CD4-positive, alpha-beta T cell (primary cell): Measurements from ENCODE around the gene ATG12. TPM values are rescaled to one million over a fixed set of nuclear protein-coding genes. Genes with fewer than 3 reads are reported as not detected.
"Not testable (repeated sequence)": the region's sequence is repeated elsewhere in the genome, so short reads cannot be mapped to it uniquely, and the experiment has no call there.

Experiments
- ATAC-seq: fragments of 200-7000 bp; cut with Tn5 transposase; one replicate; pipeline ENCODE4 v1.10.0; 2022; ENCODE audit warnings: mild to moderate bottlenecking; ENCODE audit not compliant: poor library complexity
- CTCF ChIA-PET: fragments of 350-600 bp; sonication (Branson Sonifier 250); formaldehyde crosslinking; loops from one replicate; lab custom pipeline; 2021; ENCODE audit warnings: antibody characterized with exemption, inconsistent platforms; lab: Charles Lee
- POLR2A ChIA-PET: fragments of 350-600 bp; sonication (Branson Sonifier 250); formaldehyde crosslinking; loops from one replicate; lab custom pipeline; 2021; ENCODE audit warnings: antibody characterized with exemption, inconsistent platforms; lab: Charles Lee
- DNase-seq, 14 experiments: peaks; one replicate each; pipeline ENCODE4 v3.0.0-alpha.2; 2013 to 2020; ENCODE audit warnings: mixed read lengths in 2 of 14
- H3K27ac ChIP-seq, 2 donors: one replicate each; pipeline versions ENCODE4 v1.5.1 to v1.7.0; 2013; ENCODE audit warnings: low read length in 2 of 2, low read depth in 1 of 2, mild to moderate bottlenecking in 1 of 2
- H3K27me3 ChIP-seq, 2 experiments: 1 replicate in 1 of 2; 2 replicates in 1 of 2; pipeline versions ENCODE4 v1.6.1 to v1.7.0; 2013; ENCODE audit warnings: low read length in 2 of 2, control low read depth in 1 of 2, mild to moderate bottlenecking in 1 of 2, moderate library complexity in 1 of 2; ENCODE audit not compliant: insufficient read depth in 2 of 2, control insufficient read depth in 1 of 2
- H3K36me3 ChIP-seq: one replicate; pipeline ENCODE4 v1.6.1; 2013; ENCODE audit warnings: low read length, control low read depth; ENCODE audit not compliant: insufficient read depth
- H3K4me1 ChIP-seq: one replicate; pipeline ENCODE4 v1.6.1; 2013; ENCODE audit warnings: low read length, control low read depth; ENCODE audit not compliant: insufficient read depth
- H3K4me3 ChIP-seq: one replicate; pipeline ENCODE4 v1.5.1; 2013; ENCODE audit warnings: mild to moderate bottlenecking, low read length, moderate library complexity
- H3K9me3 ChIP-seq, 2 experiments: 1 replicate in 1 of 2; 2 replicates in 1 of 2; pipeline versions ENCODE4 v1.6.1 to v1.7.0; 2013; ENCODE audit warnings: low read length in 2 of 2, mild to moderate bottlenecking in 2 of 2, control low read depth in 1 of 2, moderate library complexity in 1 of 2; ENCODE audit not compliant: control insufficient read depth in 1 of 2, insufficient read depth in 1 of 2
- H3K27ac Mint-ChIP-seq: one replicate; pipeline ENCODE4 v1.8.0; 2020; ENCODE audit warnings: mixed read lengths
- H3K27me3 Mint-ChIP-seq: one replicate; pipeline ENCODE4 v1.8.0; 2021; ENCODE audit warnings: mixed read lengths
- H3K36me3 Mint-ChIP-seq: one replicate; pipeline ENCODE4 v1.8.0; 2021; ENCODE audit warnings: low read depth, mixed read lengths
- H3K4me1 Mint-ChIP-seq: one replicate; pipeline ENCODE4 v1.8.0; 2021; ENCODE audit warnings: low read depth, mixed read lengths
- H3K4me3 Mint-ChIP-seq: one replicate; pipeline ENCODE4 v1.8.0; 2020; ENCODE audit warnings: mild to moderate bottlenecking, mixed read lengths
- H3K9me3 Mint-ChIP-seq: one replicate; pipeline ENCODE4 v1.8.0; 2020; ENCODE audit warnings: mixed read lengths
- intact Hi-C, 2 experiments: fragments of 100-400 bp; cut with DNase I in 1 of 2; cut with micrococcal nuclease in 1 of 2; formaldehyde crosslinking; loops; one replicate each; pipeline versions ENCODE4 v1.15.1 to v1.9.0; 2023 to 2025; cut with DNase I, micrococcal nuclease
- total RNA-seq, 174 experiments: library from RNA in 2 of 174; stranded (reverse) in 2 of 174; gene quantifications; one replicate each; pipeline ENCODE4 v1.2.3 and lab custom pipeline; 2021 to 2026
- TF ChIP-seq, protein P1 (sequence below): fragments of 200-600 bp; IDR thresholded peaks from one replicate; pipeline ENCODE4 v1.8.0; 2022; ENCODE audit warnings: antibody characterized with exemption, mild to moderate bottlenecking

Gene ATG12
- total RNA-seq, 2 experiments from 2014 or later: 61.0 to 62.2 TPM

DNA sequence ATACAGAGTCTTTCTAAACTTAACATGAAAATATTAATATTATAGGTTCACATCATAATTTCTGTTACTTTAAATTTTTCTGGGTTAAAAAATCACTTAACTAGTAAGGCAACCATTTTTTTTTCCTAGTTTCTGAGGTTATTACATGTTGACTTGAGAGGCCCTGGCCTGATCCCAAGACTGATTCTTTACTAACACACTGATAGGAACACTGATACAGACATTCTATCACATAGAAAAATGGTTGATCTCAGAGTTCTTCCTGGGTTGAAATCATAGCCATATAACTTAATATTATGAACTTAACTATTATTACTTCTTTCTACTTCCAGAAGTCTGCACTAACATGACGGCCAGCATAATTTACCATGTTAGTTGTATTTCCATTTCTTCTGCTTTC lies 43.3 kb upstream of the ATG12 start:
- Mint-ChIP-seq H3K36me3 (peaks cover 48% of the 10 kb centered on the region), H3K4me1 (no peaks in the 10 kb centered on the region), H3K27me3 (no peaks in the 10 kb centered on the region), H3K4me3 (no peak overlapping the region), H3K9me3 (no peaks in the 10 kb centered on the region), H3K27ac (no peak overlapping the region)
- DNase-seq (no peak), ATAC-seq (no peak)
- intact Hi-C loops: no loop called here
- H3K9me3 ChIP-seq: peaks cover 0 to 6% of the 10 kb centered on the region in 2 experiments
- H3K27me3 ChIP-seq: no peaks in the 10 kb centered on the region
- no peak overlapping the region for H3K4me3 ChIP-seq
- H3K36me3 ChIP-seq: peaks cover 3% of the 10 kb centered on the region
- CTCF ChIA-PET: no interaction called here
- H3K27ac ChIP-seq: no peak overlapping the region
- TF ChIP-seq, protein P1, sequence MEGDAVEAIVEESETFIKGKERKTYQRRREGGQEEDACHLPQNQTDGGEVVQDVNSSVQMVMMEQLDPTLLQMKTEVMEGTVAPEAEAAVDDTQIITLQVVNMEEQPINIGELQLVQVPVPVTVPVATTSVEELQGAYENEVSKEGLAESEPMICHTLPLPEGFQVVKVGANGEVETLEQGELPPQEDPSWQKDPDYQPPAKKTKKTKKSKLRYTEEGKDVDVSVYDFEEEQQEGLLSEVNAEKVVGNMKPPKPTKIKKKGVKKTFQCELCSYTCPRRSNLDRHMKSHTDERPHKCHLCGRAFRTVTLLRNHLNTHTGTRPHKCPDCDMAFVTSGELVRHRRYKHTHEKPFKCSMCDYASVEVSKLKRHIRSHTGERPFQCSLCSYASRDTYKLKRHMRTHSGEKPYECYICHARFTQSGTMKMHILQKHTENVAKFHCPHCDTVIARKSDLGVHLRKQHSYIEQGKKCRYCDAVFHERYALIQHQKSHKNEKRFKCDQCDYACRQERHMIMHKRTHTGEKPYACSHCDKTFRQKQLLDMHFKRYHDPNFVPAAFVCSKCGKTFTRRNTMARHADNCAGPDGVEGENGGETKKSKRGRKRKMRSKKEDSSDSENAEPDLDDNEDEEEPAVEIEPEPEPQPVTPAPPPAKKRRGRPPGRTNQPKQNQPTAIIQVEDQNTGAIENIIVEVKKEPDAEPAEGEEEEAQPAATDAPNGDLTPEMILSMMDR: no peak
- POLR2A ChIA-PET: no interaction called here
- H3K4me1 ChIP-seq: no peaks in the 10 kb centered on the region

DNA sequence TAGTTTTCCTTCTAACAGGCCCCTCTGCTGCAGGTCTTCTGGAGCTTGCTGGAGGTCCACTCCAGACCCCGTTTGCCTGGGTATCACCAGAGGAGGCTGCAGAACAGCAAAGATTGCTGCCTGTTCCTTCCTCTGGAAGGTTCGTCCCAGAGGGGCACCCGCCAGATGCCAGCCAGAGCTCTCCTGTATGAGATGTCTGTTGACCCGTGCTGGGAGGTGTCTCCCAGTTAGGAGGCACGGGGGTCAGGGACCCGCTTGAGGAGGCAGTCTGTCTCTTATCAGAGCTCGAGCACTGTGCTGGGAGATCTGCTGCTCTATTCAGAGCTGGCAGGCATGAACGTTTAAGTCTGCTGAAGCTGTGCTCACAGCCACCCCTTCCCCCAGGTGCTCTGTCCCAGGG lies 41.1 kb upstream of the ATG12 start:
- H3K27me3 Mint-ChIP-seq, H3K27ac ChIP-seq, H3K4me3 ChIP-seq, H3K4me1 ChIP-seq, ATAC-seq, H3K27ac Mint-ChIP-seq, H3K27me3 ChIP-seq, CTCF ChIA-PET, DNase-seq, intact Hi-C loops, POLR2A ChIA-PET, H3K9me3 ChIP-seq, H3K36me3 ChIP-seq, H3K4me1 Mint-ChIP-seq, H3K9me3 Mint-ChIP-seq, H3K4me3 Mint-ChIP-seq: not testable (repeated sequence)
- H3K36me3 Mint-ChIP-seq: peaks cover 71% of the 10 kb centered on the region

DNA sequence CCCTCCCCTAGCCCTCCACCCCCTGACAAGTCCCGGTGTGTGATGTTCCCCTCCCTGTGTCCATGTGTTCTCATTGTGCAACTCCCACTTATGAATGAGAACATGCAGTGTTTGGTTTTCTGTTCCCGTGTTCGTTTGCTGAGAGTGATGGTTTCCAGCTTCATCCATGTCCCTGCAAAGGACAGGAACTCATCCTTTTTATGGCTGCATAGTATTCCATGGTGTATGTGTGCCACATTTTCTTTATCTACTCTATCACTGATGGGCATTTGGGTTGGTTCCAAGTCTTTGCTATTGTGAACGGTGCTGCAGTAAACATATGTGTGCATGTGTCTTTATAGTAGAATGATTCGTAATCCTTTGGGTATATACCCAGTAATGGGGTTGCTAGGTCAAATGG lies 36.0 kb upstream of the ATG12 start:
- H3K9me3 Mint-ChIP-seq, H3K4me1 Mint-ChIP-seq, CTCF ChIA-PET, ATAC-seq, H3K9me3 ChIP-seq, H3K27ac Mint-ChIP-seq, H3K4me3 Mint-ChIP-seq, POLR2A ChIA-PET, H3K36me3 ChIP-seq, H3K4me3 ChIP-seq, H3K27me3 ChIP-seq, DNase-seq, H3K4me1 ChIP-seq, H3K27ac ChIP-seq, H3K27me3 Mint-ChIP-seq, intact Hi-C loops: not testable (repeated sequence)
- H3K36me3 Mint-ChIP-seq: peaks cover 91% of the 10 kb centered on the region

DNA sequence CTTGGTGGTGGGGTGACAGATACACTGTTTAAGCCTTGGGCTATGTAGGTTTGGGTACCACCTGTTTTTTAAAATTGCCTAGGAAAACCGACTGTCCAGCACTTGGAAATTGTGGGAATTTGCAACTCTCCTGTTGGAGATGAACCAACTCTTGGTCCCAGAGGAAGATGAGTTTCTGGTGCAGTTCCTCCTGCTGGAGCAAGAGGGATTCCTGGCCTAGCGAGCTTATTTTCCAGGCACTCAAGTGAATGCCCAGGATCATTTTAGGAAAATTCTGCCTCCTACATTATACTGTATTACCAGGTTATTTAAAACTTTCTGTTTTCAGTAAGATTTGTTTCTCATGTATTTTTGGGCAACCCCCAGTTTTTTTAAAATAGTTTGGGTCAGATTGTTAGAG lies 34.1 kb upstream of the ATG12 start:
- TF ChIP-seq, protein P1: no peak
- H3K9me3 ChIP-seq: no peaks in the 10 kb centered on the region
- Mint-ChIP-seq H3K27me3 (no peaks in the 10 kb centered on the region), H3K4me3 (no peak overlapping the region), H3K4me1 (no peaks in the 10 kb centered on the region), H3K36me3 (peaks cover 88% of the 10 kb centered on the region), H3K9me3 (peaks cover 2% of the 10 kb centered on the region), H3K27ac (no peak overlapping the region)
- CTCF ChIA-PET: no interaction called here
- no peaks in the 10 kb centered on the region for H3K4me1 ChIP-seq
- intact Hi-C loops: no loop called here
- H3K4me3 ChIP-seq: no peak overlapping the region
- H3K36me3 ChIP-seq: peaks cover 10% of the 10 kb centered on the region
- no peak overlapping the region for H3K27ac ChIP-seq
- H3K27me3 ChIP-seq: no peaks in the 10 kb centered on the region
- DNase-seq: no peak
- POLR2A ChIA-PET: no interaction called here
- no peak for ATAC-seq
